ENCODE results near the gene DLGAP1. TPM values are rescaled to one million over a fixed set of nuclear protein-coding genes. Genes with fewer than 3 reads are reported as not detected.
"Not testable (repeated sequence)": the region's sequence is repeated elsewhere in the genome, so short reads cannot be mapped to it uniquely, and the experiment has no call there.

DLGAP1 gene
- total and polyA plus RNA-seq, 9 donors: 2.0 to 42.7 (median 3.8) TPM

DNA sequence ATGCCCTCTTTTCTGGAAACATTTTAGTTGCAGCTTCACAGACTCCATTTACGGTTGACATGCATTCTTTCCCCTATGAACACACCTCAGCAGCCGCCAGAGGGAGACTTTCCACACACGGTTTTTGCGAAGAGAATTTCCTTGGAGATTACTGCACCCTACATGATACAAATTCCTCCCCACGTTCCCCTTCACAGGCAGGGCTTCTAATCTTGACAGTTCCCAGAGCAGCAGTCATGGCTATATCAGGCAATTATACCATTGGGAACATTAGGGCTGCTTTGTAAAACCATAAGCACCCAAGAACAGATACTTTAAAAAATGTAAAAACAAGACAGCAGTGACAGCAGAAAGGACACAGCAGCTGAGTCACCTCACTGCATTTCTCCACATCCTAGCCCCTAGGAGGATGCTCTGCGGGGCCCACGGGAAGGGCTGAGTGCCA is 751.4 kb downstream of the DLGAP1 start:
- Histone ChIP-seq H3K36me3 (no peaks in the 10 kb centered on the region), H3K4me3 (no peak overlapping the region), H3K27ac (no peak overlapping the region), H3K4me1 (ENCODE audit: insufficient read depth) (peaks cover 1% of the 10 kb centered on the region), H3K27me3 (no peaks in the 10 kb centered on the region), H3K9me3 (no peaks in the 10 kb centered on the region)
- WGBS, 3 donors: 4 to 5% (median 4%) methylated on average over 7 of the region's 7 CpGs
- TF ChIP-seq, protein P1, sequence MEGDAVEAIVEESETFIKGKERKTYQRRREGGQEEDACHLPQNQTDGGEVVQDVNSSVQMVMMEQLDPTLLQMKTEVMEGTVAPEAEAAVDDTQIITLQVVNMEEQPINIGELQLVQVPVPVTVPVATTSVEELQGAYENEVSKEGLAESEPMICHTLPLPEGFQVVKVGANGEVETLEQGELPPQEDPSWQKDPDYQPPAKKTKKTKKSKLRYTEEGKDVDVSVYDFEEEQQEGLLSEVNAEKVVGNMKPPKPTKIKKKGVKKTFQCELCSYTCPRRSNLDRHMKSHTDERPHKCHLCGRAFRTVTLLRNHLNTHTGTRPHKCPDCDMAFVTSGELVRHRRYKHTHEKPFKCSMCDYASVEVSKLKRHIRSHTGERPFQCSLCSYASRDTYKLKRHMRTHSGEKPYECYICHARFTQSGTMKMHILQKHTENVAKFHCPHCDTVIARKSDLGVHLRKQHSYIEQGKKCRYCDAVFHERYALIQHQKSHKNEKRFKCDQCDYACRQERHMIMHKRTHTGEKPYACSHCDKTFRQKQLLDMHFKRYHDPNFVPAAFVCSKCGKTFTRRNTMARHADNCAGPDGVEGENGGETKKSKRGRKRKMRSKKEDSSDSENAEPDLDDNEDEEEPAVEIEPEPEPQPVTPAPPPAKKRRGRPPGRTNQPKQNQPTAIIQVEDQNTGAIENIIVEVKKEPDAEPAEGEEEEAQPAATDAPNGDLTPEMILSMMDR (IDR thresholded peaks at IDR 0.05): peak in 2 of 3 donors; percentile 14 to 39
- TF ChIP-seq EP300 (IDR thresholded peaks at IDR 0.05): no peak
- peak; percentile 33 to 66 (median 60) for DNase-seq
- intact Hi-C loops (cut with DNase I): no loop called here

DNA sequence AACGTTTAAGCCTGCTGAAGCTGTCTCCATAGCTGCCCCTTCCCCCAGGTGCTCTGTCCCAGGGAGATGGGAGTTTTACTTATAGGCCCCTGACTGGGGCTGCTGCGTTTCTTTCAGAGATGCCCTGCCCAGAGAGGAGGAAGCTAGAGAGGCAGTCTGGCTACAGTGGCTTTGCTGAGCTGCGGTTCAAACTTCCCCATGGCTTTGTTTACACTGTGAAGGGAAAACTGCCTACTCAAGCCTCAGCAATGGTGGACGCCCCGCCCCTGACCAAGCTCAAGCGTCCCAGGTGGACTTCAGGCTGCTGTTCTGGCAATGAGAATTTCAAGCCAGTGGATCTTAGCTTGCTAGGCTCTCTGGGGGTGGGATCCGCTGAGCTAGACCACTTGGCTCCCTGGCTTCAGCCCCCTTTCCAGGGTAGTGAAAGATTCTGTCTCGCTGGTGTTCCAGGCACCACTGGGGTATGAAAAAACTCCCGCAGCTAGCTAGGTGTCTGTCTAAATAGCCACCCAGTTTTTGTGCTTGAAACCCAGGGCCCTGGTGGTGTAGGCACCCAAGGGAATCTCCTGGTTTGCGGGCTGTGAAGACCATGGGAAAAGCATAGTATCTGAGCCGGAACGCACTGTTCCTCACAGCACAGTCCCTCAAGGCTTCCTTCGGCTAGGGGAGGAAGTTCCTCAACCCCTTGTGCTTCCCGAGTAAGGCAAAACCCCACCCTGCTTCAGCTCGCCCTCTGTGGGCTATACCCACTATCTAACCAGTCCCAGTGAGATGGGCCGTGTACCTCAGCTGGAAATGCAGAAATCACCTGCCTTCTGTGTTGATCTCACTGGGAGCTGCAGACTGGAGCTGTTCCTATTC is 755.2 kb downstream of the DLGAP1 start:
- DNase-seq; H3K27me3 ChIP-seq; H3K4me1 ChIP-seq (ENCODE audit: insufficient read depth); H3K9me3 ChIP-seq; H3K27ac ChIP-seq; H3K36me3 ChIP-seq; H3K4me3 ChIP-seq: not testable (repeated sequence)
- 75 to 88% (median 85%) methylated on average over 16 of the region's 16 CpGs for WGBS, 3 donors
- intact Hi-C loops (cut with DNase I): loop anchor here in 1 of 4 donors (5.0 kb wide), 1 partner anchor 1283 kb away; no protein-coding TSS in a partner anchor

DNA sequence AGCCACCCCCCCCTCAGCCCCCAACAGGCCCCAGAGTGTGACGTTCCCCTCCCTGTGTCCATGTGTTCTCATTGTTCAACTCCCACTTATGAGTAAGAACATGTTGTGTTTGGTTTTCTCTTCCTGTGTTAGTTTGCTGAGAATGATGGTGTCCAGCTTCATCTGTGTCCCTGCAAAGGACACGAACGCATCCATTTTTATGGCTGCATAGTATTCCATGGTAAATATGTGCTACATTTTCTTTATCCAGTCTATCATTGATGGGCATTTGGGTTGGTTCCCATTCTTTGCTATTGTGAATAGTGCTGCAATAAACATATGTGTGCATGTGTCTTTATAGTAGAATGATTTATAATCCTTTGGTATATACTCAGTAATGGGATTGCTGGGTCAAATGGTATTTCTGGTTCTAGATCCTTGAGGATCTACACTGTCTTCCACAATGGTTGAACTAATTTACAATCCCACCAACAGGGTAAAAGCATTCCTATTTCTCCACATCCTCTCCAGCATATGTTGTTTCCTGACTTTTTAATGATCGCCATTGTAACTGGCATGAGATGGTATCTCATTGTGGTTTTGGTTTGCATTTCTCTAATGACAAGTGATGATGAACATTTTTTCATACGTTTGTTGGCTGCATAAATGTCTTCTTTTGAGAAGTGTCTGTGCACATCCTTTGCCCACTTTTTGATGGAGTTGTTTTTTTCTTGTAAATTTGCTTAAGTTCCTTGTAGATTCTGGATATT is 760.9 kb downstream of the DLGAP1 start:
- H3K4me3 ChIP-seq; H3K36me3 ChIP-seq; H3K27ac ChIP-seq; intact Hi-C loops (cut with DNase I); H3K27me3 ChIP-seq; H3K9me3 ChIP-seq; DNase-seq; H3K4me1 ChIP-seq (ENCODE audit: insufficient read depth): not testable (repeated sequence)
- 73 to 77% (median 74%) methylated on average over 5 of the region's 5 CpGs for WGBS, 3 donors

DNA sequence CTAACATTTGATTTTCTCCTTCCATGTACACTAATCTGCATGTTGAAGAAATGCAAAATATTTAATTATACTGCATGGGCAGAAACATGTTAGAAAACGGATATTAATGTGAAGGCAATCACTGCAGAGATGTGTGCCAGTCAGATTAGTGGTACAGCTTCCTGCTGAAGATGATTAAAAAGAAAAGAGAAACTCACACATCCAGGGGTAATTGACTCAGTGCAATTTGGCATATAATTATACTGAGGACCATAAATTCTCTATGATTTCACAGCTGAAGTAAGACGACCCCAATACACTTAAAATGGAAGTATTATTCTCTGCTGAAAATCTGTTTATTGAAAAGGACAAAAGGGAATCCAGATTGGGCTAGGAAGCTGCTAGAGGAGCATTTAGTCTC is 761.7 kb downstream of the DLGAP1 start:
- H3K9me3 ChIP-seq: no peaks in the 10 kb centered on the region
- no peaks in the 10 kb centered on the region for H3K4me1 ChIP-seq (ENCODE audit: insufficient read depth)
- intact Hi-C loops (cut with DNase I): no loop called here
- TF ChIP-seq, protein P1 (IDR thresholded peaks at IDR 0.05): no peak
- TF ChIP-seq POLR2A (IDR thresholded peaks at IDR 0.05) (no peak), EP300 (IDR thresholded peaks at IDR 0.05) (no peak)
- H3K36me3 ChIP-seq: no peaks in the 10 kb centered on the region
- WGBS, 3 donors: 32 to 40% (median 33%) methylated on average over 2 of the region's 2 CpGs
- H3K27me3 ChIP-seq: no peaks in the 10 kb centered on the region
- no peak for DNase-seq
- no peak overlapping the region for H3K27ac ChIP-seq
- no peak overlapping the region for H3K4me3 ChIP-seq

DNA sequence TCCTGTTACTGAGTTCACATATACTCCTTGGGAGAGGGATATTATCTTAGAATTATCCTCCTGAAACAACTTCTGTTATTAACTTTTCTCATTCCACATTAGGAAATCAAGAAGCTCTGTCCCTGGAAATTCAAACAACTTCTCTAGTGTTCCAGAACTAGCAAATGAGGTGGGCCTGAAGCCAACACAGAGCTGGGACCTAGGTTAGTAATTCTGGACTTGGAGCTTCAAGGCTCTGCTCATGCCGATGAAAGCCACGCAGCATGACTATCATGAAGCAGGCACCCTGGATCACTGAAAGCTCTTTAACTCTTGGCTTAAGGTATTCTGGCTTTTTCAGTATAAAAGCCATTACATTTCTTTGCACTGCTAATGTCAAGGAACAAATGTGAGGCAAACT is 762.4 kb downstream of the DLGAP1 start:
- TF ChIP-seq POLR2A (IDR thresholded peaks at IDR 0.05) (no peak), EP300 (IDR thresholded peaks at IDR 0.05) (no peak)
- TF ChIP-seq, protein P1 (IDR thresholded peaks at IDR 0.05): no peak
- WGBS, 3 donors: 48 to 83% (median 49%) methylated on average over 2 of the region's 2 CpGs
- no peak for DNase-seq
- H3K4me3 ChIP-seq: no peak overlapping the region
- H3K27me3 ChIP-seq: no peaks in the 10 kb centered on the region
- H3K9me3 ChIP-seq: no peaks in the 10 kb centered on the region
- H3K36me3 ChIP-seq: no peaks in the 10 kb centered on the region
- intact Hi-C loops (cut with DNase I): no loop called here
- no peak overlapping the region for H3K27ac ChIP-seq
- no peaks in the 10 kb centered on the region for H3K4me1 ChIP-seq (ENCODE audit: insufficient read depth)
